Fibroblast of skin of right biceps (primary cell): Measurements from ENCODE around the gene ZSCAN12.
A peak's percentile ranks its signal among the peaks of the same experiment; 100 is the strongest.
"Not testable (repeated sequence)": the region's sequence is repeated elsewhere in the genome, so short reads cannot be mapped to it uniquely, and the experiment has no call there.

Source experiments
- DNase-seq: peaks from one replicate; pipeline ENCODE4 v3.0.0-alpha.2; 2013

ZSCAN12 gene

DNA sequence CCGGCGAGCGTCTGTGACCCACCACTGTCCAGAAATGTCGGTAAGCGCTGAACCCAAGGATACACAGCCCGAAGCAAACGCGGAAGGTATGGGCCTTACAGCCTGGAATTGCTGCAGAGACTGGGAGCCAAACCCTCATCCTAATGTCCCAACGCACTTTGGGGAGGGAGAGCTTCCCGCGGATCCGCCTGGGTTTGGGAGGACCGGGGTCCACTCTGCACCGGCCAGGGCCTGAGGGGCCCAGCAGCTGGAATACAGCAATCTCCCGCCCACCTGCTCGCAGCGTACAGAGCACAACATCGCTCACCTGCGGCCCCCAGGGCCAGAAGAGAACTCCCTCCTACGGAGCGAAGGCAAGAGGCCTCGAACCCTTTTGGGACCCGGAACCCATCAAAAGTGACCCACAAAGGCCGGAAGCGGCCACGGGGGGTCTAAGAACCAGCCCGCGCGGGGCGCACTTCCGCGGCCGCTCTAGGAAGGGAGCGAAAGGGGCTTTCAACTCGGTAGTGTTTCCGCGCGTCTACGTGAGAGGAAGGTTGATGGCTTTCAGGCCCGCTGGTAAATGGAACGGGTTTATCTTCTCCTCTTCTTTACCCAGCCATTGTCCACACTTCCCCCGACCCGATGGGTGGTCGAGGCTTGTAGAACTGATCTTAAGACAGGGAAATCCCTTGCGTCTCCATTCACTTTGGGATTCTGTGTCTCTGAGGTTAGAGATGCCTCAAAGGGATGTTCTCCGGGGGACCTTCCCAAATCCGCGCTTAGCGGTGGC is at the start of gene ZSCAN12:
Gene ZSCAN12, minus strand, starts transcription at position 398 of the 772 bp plus-strand sequence. CDS start 1,342 bp downstream, outside the sequence.
- DNase-seq = peak; percentile 93

DNA sequence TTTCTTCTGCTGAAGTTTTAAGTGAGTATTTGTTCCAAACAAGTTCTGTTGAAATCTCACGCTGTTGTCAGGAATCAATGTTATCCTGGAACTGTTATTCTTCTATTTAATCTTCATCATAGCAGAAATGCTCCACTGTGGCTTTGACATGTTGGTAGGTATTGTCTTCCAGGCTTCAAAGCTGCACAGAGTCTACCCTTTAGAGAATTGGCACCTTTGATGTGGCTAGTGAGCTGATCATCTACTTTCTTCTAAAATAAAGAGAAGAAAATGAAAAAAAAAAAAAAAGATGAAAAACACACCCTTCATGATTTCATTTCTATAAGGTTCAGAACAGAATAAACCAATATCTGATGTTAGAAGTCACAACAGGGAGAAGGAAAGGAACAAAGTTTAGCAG is 49.5 kb upstream of the ZSCAN12 start:
- DNase-seq = no peak

DNA sequence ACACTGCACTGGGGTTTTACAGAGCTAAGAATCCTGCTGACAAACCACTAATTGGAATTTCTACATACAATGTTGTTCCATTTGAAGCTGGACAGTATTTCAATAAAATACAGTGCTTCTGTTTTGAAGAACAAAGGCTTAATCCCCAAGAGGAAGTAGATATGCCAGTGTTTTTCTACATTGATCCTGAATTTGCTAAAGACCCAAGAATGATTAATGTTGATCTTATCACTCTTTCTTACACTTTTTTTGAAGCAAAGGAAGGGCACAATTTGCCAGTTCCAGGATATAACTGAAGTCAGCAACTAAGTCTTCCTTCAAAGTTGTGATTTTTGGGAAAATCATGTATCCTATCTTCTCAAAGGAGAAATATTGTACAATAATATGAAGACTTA is 48.0 kb upstream of the ZSCAN12 start:
- not testable (repeated sequence) for DNase-seq

DNA sequence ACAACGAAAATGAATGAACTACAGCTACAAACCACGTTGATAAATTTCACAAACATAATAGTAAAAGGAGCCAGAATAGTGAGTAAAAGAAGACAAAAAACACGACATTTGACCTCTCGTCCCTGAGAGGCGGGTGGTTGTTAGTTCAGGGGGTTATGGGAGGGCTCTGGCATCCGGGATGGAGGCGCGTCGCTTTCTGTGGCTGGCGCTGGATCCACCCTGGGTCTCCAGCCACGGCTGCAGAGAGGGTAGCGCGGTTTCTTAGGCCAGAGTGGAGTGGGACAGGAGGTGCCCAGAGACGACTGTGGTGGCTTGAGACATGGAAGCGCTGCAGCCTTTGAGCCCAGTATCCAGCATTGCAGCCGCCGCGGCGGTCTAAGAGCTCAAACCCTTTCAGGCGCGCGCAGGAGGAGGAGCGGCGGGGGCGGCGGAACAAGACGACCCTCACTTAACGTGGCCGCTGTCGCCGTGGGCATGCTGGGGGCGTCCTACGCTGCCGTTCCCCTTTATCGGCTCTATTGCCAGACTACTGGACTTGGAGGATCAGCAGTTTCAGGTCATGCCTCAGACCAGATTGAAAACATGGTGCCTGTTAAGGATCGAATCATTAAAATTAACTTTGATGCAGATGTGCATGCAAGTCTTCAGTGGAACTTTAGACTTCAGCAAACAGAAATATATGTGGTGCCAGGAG is 47.4 kb upstream of the ZSCAN12 start:
- DNase-seq = peak; percentile 9

DNA sequence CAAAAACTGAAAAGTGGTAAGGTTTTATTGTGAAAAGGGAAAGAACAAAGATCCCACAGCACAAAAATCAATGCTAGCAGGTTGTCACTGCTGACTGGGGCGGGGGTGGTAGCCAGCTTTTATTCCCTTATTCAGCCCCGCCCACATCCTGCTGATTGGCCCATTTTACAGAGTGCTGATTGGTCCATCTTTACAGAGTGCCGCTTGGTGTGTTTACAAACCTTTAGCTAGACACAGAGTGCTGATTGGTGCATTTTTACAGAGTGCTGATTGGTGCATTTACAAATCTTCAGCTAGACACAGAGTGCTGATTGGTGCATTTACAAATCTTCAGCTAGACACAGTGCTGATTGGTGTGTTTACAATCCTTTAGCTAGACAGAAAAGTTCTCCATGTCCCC is 45.2 kb upstream of the ZSCAN12 start:
- DNase-seq = peak; percentile 40

DNA sequence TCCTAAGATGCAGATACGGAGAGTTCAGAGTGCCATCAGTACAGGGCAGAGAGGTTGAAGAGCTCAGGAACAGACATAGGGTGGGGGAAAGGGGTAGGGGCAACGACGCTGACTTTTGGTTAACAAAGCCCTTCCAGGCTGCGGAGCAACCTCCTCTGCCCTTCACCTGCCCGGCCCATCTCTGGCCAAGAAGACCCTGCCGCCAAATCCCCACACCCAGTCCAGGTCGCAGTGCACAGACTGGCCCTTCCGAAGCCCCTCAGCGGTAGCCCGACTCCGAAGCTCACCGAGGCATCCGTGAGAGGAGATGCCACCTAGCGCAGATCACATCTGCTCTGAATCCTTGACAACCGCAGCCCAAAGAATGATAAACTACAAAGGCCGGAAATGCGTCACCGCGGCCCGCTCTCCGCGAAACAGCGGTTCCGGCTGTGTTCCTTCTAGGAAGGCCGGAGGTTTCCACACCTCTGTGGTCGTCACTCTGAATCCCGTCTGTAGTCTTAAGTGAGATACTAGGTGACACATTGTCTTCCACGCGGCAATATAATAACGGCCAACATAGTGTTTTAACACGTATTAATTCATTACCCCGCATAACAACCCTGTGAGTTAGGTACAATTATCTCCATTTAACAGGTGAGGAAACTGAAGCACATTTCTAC is 43.7 kb upstream of the ZSCAN12 start, which contains the start of gene ZSCAN23:
Gene ZSCAN23, minus strand, starts transcription at position 380 of the 662 bp plus-strand sequence. CDS start 7,225 bp downstream, outside the sequence.
- DNase-seq = peak; percentile 91

DNA sequence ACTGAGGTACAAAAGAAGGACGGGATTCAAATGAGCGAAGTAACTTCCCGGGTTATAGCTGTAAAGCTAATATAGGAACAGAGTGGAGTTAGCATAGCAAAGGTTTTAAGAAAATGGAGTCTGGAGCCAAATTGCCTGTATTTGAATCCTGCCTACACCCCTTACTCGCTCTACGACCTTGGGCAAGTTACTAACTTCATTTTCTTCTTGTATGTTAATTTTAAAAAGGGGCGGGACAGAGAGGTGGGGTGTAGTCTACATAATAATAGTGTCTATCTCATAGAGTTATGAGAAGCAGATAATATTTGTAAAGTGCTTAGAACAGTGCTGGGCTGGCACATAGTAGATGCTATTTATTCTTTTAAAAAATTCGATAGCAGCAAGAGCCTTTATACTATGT is 43.0 kb upstream of the ZSCAN12 start:
- no peak for DNase-seq

DNA sequence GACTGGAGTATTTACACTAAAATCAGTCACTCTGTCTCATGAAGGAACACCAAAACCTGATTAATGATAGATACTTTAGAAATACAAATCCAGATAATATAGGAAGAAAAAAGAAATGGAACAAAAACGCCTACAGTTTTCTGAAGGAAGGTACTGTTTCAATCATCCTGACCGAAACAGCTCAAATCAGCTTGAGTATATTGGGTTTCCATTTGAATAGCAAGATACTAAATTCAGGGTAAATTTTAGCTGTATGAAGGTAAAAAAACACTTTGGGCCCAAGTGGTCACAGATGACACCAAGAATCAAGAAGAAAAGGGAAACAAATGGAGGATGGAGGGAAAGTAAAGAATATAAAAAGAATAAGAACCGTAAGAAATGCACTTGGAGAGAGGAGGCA is 36.9 kb upstream of the ZSCAN12 start:
- DNase-seq = no peak

DNA sequence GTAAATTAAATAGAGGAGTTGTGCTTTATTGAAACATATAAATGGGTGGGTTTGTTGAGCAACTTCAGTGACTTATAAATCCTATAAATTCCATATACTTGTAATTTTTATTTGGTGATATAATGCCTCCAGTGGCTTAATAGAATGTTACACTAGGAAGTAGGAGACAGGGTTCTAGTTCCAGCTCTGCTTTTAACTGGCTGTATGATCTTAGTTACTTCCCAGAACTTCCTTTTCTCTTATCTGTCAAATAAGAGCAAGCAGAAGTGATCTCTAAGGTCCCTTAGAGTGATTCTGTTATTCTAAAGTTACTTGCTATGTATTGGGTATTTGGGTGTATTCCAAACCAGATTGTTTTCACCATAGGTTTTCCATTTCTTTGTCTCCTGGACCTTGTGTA is 33.6 kb upstream of the ZSCAN12 start:
- DNase-seq = no peak

DNA sequence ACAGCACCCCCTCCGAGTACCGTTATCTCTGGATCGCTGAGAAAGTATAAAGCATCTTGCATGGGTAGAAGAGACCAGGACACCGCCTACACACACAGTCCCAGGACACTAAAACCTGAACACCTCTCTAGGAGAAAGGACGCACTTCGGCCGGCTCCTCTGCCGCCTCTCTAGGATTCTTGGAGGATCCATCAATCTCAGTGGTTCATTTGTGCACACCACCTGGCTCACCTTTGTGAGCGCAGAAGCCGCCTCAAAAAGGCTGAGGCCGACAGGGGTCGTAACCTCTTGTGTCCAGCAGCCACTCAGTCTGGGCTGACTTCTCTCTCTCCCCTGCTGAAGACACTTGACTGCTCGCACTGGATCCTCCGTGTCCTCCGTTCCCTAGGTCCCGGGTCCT is 30.2 kb upstream of the ZSCAN12 start:
- DNase-seq = no peak

DNA sequence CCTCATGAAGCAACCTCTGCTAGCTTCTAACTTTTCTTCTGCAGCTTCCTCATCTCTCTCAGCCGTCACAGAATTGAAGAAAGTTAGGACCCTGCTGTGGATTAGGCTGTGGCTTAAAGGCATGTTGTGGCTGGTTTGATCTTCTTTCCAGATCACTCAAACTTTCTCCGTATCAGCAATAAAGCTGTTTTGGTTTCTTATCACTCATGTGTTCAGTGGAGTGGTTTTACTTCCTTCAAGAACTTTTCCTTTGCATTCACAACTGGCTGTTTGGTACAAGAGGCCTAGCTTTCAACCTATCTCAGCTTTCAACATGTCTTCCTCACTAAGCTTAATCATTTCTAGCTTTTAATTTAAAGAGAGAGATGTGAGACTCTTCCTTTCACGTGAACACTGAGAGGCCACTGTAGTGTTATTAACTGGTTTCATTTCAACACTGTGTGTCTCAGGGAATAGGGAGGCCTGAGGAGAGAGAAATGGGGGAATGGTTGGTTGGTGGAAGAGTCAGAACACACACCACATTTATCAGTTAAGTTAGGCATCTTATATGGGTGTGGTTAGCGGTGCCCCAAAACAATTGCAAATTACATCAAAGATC is 26.5 kb upstream of the ZSCAN12 start:
- DNase-seq = no peak

DNA sequence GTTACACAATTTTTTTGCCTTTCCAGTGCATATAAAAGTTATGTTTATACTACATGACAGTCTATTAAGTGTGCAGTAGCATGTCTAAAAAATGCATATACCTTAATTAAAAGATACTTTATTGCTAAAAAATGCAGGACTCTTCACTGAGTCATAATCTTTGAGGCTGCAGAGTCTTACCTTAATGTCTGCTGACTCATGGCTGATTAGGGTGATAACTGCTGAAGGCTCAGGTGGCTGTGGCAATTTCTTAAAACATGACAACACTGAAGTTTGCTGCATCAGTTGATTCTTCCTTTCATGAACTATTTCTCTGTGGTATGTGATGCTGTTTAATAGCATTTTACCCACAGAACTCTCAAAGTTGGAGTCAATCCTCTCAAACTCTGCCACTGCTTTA is 24.6 kb upstream of the ZSCAN12 start:
- no peak for DNase-seq

DNA sequence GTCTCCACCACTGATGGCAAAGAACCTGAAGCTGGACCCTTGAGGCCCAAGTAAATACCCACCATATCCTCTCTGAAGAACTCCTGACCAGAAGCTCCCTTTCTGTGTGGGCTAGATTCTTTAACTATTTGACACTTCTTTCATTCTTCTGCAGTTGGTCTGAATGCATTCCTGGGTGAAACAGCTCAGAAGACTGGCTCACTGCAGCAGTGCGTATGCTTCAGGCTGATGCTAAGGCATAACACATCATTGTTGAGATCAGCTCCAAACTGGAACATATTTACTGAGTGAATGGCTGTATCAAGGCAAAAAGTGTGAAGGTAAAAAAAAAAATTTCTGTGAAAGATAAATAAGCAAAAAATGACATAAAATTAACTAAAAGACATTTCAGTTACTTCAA is 24.0 kb upstream of the ZSCAN12 start:
- no peak for DNase-seq

DNA sequence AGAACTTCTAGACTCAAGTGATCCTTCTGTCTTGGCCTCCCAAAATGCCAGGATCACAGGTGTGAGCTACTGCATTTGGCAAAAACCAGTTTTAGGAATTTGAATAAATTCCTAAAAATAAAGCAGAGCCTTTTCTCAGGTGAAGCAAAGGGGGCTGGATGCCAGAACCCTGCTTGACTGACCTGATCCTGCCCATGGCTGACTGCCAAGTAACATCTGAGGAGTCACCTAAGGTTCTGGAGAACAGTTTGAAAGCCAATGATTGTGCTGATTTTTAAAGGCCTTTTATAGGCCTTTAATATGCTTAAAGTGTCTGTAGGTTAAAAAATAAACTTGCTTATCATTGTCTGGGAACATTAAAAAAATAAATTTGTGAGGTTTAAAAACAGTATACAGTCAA is 14.1 kb upstream of the ZSCAN12 start:
- no peak for DNase-seq

DNA sequence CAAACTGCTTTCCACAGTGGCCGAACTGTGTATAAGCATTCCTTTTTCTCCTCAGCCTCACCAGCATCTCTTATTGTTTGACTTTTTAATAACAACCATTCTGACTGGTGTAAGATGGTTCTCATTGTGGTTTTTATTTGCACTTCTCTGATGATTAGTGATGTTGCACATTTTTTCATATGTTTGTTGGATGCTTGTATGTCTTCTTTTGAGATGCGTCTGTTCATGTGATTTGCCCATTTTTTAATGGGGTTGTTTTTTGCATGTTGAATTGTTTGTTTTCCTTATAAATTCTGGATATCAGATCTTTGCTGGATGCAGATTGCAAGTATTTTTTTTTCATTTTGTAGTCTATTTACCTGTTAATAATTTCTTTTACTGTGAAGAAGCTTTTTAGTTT is 11.2 kb upstream of the ZSCAN12 start:
- DNase-seq = no peak

DNA sequence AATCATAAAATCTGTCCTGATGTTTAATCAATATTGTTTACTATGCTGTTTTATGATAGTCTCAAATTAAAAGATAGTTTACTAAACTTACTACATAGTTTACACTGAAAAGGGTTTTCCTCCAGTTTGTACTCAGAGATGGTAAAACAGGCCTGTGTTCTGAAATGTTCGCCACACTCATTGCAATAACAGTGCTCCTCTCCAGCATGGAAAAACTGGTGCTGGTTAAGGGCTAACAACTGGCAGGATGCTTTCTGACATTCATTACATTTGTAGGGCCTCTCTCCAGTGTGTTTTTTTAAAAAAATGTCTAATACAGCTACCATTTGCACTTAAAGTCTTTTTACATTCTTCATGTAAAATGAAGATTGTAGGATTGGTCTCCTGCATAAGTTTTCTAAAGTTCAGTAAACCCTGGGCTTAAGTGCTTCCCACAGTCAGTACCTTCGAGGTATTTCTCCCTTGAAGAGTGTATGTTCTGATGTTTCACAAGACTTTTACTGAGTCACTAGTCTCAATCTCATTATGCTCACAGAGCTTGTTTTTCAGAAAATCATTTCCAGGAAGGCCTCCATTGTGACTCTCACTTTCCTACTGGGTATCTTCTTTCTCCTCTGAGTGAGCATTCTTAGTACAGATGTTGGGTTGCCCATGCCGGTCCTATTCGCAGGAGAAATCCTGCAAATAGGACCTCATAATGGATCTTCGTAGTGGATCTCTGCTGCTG is 8.7 kb upstream of the ZSCAN12 start:
- no peak for DNase-seq

DNA sequence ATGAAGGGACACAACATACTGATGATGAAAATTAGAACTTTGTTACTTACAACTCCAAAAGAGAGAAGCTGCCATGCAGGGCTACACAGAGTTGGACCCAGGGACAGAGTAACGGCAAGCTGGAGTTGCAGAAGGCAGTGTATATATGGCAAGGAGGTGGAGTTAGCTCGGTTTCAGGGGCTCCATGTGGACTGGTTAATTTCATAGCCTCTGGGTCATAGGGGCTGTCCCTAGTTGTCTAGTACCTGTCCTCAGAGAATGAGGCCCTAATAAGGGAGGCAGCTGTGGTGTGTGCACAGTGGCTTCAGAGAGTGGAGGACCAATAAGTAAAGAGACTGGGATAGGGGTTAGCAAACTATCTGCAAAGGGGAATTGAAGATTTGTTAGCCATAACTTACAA is 7.9 kb upstream of the ZSCAN12 start:
- no peak for DNase-seq

DNA sequence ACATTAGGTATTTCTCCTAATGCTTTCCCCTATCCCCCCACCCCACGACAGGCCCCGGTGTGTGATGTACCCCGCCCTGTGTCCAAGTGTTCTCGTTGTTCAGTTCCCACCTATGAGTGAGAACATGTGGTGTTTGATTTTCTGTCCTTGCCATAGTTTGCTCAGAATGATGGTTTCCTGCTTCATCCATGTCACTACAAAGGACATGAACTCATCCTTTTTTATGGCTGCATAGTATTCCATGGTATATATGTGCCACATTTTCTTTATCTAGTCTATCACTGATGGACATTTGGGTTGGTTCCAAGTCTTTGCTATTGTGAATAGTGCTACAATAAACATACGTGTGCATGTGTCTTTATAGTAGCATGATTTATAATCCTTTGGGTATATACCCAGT is 4.4 kb upstream of the ZSCAN12 start:
- not testable (repeated sequence) for DNase-seq

DNA sequence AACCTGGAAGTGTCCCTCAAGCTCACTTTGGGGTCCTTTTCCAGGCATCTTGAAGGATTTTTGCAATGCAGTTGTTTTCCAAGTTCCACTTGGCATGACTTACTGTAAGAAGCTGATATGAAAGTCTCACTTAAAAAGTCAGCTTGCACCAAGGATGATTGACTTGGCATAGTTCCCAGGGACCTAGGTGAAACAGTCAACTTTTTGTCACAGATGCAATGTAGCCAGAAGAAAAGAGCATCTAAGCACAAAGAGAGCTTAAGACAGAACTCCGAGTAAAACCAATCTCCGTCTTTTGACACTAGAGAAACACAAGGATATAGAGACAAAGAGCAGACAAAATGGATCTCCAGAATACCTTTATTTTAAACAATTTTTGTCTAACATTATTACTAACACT is 2.6 kb upstream of the ZSCAN12 start:
- DNase-seq = no peak

DNA sequence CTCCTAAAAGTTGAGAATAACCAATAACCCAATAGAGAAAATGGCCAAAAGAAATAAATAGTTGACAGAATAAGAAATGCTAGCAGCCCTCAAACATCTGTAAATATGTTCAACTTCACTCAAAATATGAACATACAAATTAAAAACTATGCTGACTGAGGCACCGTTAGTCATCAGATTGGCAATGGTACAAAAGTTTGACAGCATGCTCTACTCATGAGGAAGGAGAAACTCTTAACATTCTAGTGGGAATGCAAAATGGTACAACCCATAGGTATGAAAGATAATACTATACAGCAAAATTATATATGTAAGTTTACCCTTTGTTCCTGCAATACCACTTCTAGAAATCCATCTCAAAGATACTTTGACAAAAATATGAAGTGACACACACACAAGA is 1.6 kb upstream of the ZSCAN12 start:
- DNase-seq = peak; percentile 57

DNA sequence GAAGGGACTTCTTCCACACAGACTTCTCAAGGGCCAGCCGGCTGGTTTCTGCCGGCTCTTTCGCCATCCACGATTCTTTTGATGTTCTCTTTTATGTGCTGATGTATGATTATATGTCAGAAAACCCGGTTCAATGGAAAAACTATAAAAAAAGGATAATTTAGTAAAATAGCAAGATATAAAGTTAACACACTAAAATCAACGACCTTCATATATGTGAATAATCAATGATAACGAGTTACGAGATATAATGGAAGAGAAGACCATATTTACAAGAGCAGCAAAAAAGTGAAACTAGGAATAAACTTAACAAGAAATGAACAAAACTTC is 540 bp upstream of the ZSCAN12 start:
- no peak for DNase-seq

DNA sequence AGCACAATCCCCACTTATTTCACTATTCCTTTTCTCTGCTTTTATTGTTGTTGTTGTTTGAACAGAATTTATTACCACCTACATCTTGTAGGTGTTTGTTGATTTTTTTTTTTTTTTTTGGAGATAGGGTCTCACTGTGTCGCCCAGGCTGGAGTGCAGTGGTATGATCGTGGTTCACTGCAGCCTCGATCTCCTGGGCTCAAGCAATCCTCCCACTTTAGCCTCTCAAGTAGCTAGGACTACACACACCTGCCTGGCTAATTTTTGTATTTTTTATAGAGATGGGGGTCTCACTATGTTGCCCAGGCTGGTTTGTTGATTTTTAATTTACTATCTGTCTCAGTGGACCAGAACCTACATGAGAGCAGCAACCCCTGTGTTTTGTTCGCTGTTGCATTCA is 3.6 kb downstream of the ZSCAN12 start:
- DNase-seq = no peak
